PC-3 (cell line): ENCODE data around the gene HEXD. TPM values are rescaled to one million over a fixed set of nuclear protein-coding genes. Genes with fewer than 3 reads are reported as not detected.

Experiments used
- ATAC-seq: fragments of 200-7000 bp; cut with Tn5 transposase; 2 replicates; pipeline ENCODE4 v1.9.1; 2020; ENCODE audit warnings: mild to moderate bottlenecking, moderate library complexity
- BruUV-seq: library from RNA; stranded (reverse); fragments of 400-500 nt; replicated peaks from 2 replicates; lab custom pipeline; 2021; lab: Mats Ljungman, UMichigan
- CTCF ChIA-PET: fragments of 300-600 bp; sonication (Branson Sonifier 250); formaldehyde crosslinking; loops from one replicate; lab custom pipeline; 2022; ENCODE audit warnings: antibody characterized with exemption; lab: Charles Lee
- POLR2A ChIA-PET: fragments of 300-600 bp; sonication (Branson Sonifier 250); formaldehyde crosslinking; loops from one replicate; lab custom pipeline; 2022; ENCODE audit warnings: antibody characterized with exemption; ENCODE audit not compliant: unreplicated experiment; lab: Charles Lee
- DNase-seq: peaks from one replicate; pipeline ENCODE4 v3.0.0-alpha.2; 2015
- H2AFZ ChIP-seq: fragments of 300-600 bp; sonication (generic); 2 replicates; pipeline ENCODE4 v1.6.0; 2016; ENCODE audit warnings: antibody characterized with exemption, low read length
- H3F3A ChIP-seq: fragments of 300-600 bp; sonication (generic); one replicate; pipeline ENCODE4 v1.6.0; 2017; ENCODE audit warnings: antibody characterized with exemption, low read length, control low read depth, mild to moderate bottlenecking; ENCODE audit not compliant: unreplicated experiment
- H3K27ac ChIP-seq: fragments of 300-600 bp; sonication (generic); 2 replicates; pipeline ENCODE4 v1.5.1; 2016; ENCODE audit warnings: mild to moderate bottlenecking, low read length
- H3K27me3 ChIP-seq: fragments of 300-600 bp; sonication (generic); 2 replicates; pipeline ENCODE4 v1.6.1; 2016; ENCODE audit warnings: low read length, mixed read lengths
- H3K36me3 ChIP-seq: fragments of 300-600 bp; sonication (generic); 2 replicates; pipeline ENCODE4 v1.6.1; 2016; ENCODE audit warnings: low read depth, mixed run types, low read length, mixed read lengths
- H3K4me1 ChIP-seq: fragments of 300-600 bp; sonication (generic); 2 replicates; pipeline ENCODE4 v1.5.1; 2016; ENCODE audit warnings: low read length; ENCODE audit not compliant: insufficient read depth
- H3K4me2 ChIP-seq: fragments of 300-600 bp; sonication (generic); 2 replicates; pipeline ENCODE4 v1.6.0; 2016; ENCODE audit warnings: low read length
- H3K4me3 ChIP-seq: fragments of 300-600 bp; sonication (generic); 2 replicates; pipeline ENCODE4 v1.5.1; 2016; ENCODE audit warnings: mild to moderate bottlenecking, low read length, mixed read lengths
- H3K79me2 ChIP-seq: fragments of 300-600 bp; sonication (generic); 2 replicates; pipeline ENCODE4 v1.6.1; 2017; ENCODE audit warnings: low read length, mixed read lengths
- H3K9ac ChIP-seq: fragments of 300-600 bp; sonication (generic); 2 replicates; pipeline ENCODE4 v1.6.0; 2016; ENCODE audit warnings: mild to moderate bottlenecking, low read length
- H3K9me2 ChIP-seq: fragments of 300-600 bp; sonication (generic); replicated peaks from 2 replicates; pipeline ENCODE4 v1.6.1; 2016; ENCODE audit warnings: mixed run types, low read length, mixed read lengths
- H3K9me3 ChIP-seq: fragments of 300-600 bp; sonication (generic); 2 replicates; pipeline ENCODE4 v1.6.1; 2016; ENCODE audit warnings: low read length, mixed read lengths
- H4K20me1 ChIP-seq: fragments of 300-600 bp; sonication (generic); 2 replicates; pipeline ENCODE4 v1.6.1; 2016; ENCODE audit warnings: low read length, mixed read lengths
- EZH2 ChIP-seq: fragments of 300-600 bp; sonication (generic); IDR thresholded peaks from one replicate; pipeline ENCODE4 v1.6.1; 2017; ENCODE audit warnings: antibody characterized with exemption, mild to moderate bottlenecking, low read length; ENCODE audit not compliant: unreplicated experiment
- EZH2phosphoT487 ChIP-seq: fragments of 300-600 bp; sonication (generic); IDR thresholded peaks from 2 replicates; pipeline ENCODE4 v1.6.1; 2018; ENCODE audit warnings: mild to moderate bottlenecking, antibody characterized with exemption, low read length, borderline replicate concordance
- intact Hi-C: fragments of 100-400 bp; cut with micrococcal nuclease; formaldehyde crosslinking; loops from 2 replicates; pipeline ENCODE4 v1.9.0; 2023
- total RNA-seq: library from RNA; depleted of rRNA; stranded (reverse); fragments of >200 nt; gene quantifications from 2 replicates; pipeline ENCODE4 v1.2.3, GENCODE V29; 2014
- TF ChIP-seq, protein P1 (sequence below): fragments of 300-600 bp; sonication (generic); conservative IDR thresholded peaks from 2 replicates; pipeline ENCODE4 v1.5.1; 2017; ENCODE audit warnings: antibody characterized with exemption, low read depth, mild to moderate bottlenecking, low read length

HEXD gene
- total RNA-seq, 1 experiment from 2014 or later = 12.7 TPM

GRCh38 chr17:82391496-82392066 lies 26.6 kb upstream of the HEXD start:
- H3F3A ChIP-seq = no peaks in the 10 kb centered on the region
- H3K9me3 ChIP-seq = no peaks in the 10 kb centered on the region
- H4K20me1 ChIP-seq = no peaks in the 10 kb centered on the region
- no peaks in the 10 kb centered on the region; the same call in 1 of the 2 replicates for H3K36me3 ChIP-seq
- no peak for DNase-seq
- no peak overlapping the region for H3K4me3 ChIP-seq
- no peaks in the 10 kb centered on the region for H3K9me2 ChIP-seq
- intact Hi-C loops = no loop called here
- no peak overlapping the region for H3K4me2 ChIP-seq
- H2AFZ ChIP-seq = no peak overlapping the region
- BruUV-seq = no TSS peak
- H3K27me3 ChIP-seq = no peaks in the 10 kb centered on the region
- H3K4me1 ChIP-seq = peaks cover 2% of the 10 kb centered on the region; the same call in 1 of the 2 replicates
- ATAC-seq = no peak
- H3K27ac ChIP-seq = no peak overlapping the region
- POLR2A ChIA-PET = no interaction called here
- CTCF ChIA-PET = no interaction called here
- TF ChIP-seq, protein P1, sequence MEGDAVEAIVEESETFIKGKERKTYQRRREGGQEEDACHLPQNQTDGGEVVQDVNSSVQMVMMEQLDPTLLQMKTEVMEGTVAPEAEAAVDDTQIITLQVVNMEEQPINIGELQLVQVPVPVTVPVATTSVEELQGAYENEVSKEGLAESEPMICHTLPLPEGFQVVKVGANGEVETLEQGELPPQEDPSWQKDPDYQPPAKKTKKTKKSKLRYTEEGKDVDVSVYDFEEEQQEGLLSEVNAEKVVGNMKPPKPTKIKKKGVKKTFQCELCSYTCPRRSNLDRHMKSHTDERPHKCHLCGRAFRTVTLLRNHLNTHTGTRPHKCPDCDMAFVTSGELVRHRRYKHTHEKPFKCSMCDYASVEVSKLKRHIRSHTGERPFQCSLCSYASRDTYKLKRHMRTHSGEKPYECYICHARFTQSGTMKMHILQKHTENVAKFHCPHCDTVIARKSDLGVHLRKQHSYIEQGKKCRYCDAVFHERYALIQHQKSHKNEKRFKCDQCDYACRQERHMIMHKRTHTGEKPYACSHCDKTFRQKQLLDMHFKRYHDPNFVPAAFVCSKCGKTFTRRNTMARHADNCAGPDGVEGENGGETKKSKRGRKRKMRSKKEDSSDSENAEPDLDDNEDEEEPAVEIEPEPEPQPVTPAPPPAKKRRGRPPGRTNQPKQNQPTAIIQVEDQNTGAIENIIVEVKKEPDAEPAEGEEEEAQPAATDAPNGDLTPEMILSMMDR = no peak
- no peak for TF ChIP-seq EZH2phosphoT487
- TF ChIP-seq EZH2 = no peak
- no peak overlapping the region for H3K9ac ChIP-seq
- H3K79me2 ChIP-seq = no peaks in the 10 kb centered on the region

DNA sequence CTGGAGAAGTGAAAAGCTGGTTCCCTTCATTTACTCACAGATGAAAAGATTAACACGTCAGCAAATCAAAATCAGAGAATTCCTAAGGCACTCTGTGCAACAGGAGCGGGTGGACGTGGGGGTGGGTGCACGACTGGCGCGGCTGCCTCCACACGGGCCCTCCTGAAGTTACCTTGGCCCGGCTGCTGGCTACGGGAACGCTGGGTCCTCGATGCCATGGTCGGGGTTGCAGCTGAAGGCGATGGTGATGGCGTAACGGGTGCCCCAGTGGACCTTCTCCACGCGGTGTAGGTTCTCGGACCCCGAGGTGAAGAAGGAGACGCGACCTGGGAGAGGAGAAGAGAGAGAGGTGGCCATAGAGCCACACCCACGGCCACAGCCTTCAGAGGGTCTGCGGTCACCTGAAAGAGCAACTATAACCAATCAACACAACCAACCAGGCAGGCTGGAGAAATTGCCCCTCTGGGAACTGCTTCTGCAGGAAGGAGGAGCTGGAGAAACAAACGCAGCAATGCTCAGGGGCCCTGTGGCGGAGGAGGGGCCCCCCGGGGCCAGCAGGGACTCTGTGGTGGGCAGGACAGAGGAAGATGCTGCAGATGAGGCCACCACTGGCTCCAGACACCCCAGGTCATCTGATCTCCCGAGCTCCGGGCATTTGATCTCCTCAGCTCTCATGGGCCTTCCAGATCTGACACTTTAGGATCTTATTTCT lies 25.8 kb upstream of the HEXD start:
- ATAC-seq (no peak), DNase-seq (no peak)
- no peak overlapping the region for H3K9ac ChIP-seq
- no TSS peak for BruUV-seq
- TF ChIP-seq, protein P1 = no peak
- TF ChIP-seq EZH2phosphoT487 (no peak), EZH2 (no peak)
- H3K27me3 ChIP-seq = no peaks in the 10 kb centered on the region
- H3K9me3 ChIP-seq = no peaks in the 10 kb centered on the region
- no peak overlapping the region for H2AFZ ChIP-seq
- H3K4me3 ChIP-seq = no peak overlapping the region
- H3K9me2 ChIP-seq = no peaks in the 10 kb centered on the region
- no peaks in the 10 kb centered on the region for H4K20me1 ChIP-seq
- POLR2A ChIA-PET = no interaction called here
- H3K4me1 ChIP-seq = peaks cover 2% of the 10 kb centered on the region; the same call in 1 of the 2 replicates
- H3F3A ChIP-seq = no peaks in the 10 kb centered on the region
- H3K27ac ChIP-seq = no peak overlapping the region
- H3K4me2 ChIP-seq = no peak overlapping the region
- CTCF ChIA-PET = no interaction called here
- intact Hi-C loops = no loop called here
- H3K79me2 ChIP-seq = no peaks in the 10 kb centered on the region
- no peaks in the 10 kb centered on the region; the same call in 1 of the 2 replicates for H3K36me3 ChIP-seq

GRCh38 chr17:82392941-82393340 lies 25.2 kb upstream of the HEXD start:
- DNase-seq (no peak), ATAC-seq (no peak)
- Histone ChIP-seq H3K4me3 (no peak overlapping the region), H3K79me2 (no peaks in the 10 kb centered on the region), H3K4me1 (peaks cover 2% of the 10 kb centered on the region; the same call in 1 of the 2 replicates), H3K9me3 (no peaks in the 10 kb centered on the region), H3K36me3 (no peaks in the 10 kb centered on the region; the same call in 1 of the 2 replicates), H3K9me2 (no peaks in the 10 kb centered on the region), H3K27me3 (no peaks in the 10 kb centered on the region), H4K20me1 (no peaks in the 10 kb centered on the region), H3K9ac (no peak overlapping the region), H3K4me2 (no peak overlapping the region), H3K27ac (no peak overlapping the region), H3F3A (no peaks in the 10 kb centered on the region), H2AFZ (no peak overlapping the region)
- ChIA-PET POLR2A (no interaction called here), CTCF (no interaction called here)
- BruUV-seq = no TSS peak
- intact Hi-C loops = no loop called here
- TF ChIP-seq, protein P1 = no peak
- no peak for TF ChIP-seq EZH2phosphoT487
- no peak for TF ChIP-seq EZH2
